GM18498 (cell line): ENCODE data around the gene SGTA.

Source experiments
- ATAC-seq: cut with Tn5 transposase; IDR thresholded peaks from one replicate; pipeline ENCODE4 v1.9.1; 2021; ENCODE audit warnings: mild to moderate bottlenecking, moderate library complexity; ENCODE audit not compliant: unreplicated experiment

SGTA gene

GRCh38 chr19:2729943-2730818, 52.9 kb downstream of the SGTA start:
- ATAC-seq, result no peak

- ATAC-seq, result no peak
These were observed 54.2 kb downstream of the SGTA start for GRCh38 chr19:2728783-2729387.

- no peak for ATAC-seq
These were observed 55.5 kb downstream of the SGTA start for GRCh38 chr19:2727640-2727944.

- no peak for ATAC-seq
These were observed 56.0 kb downstream of the SGTA start for GRCh38 chr19:2726904-2727639.

- no peak for ATAC-seq
These were observed 56.8 kb downstream of the SGTA start for GRCh38 chr19:2726160-2726855.

- ATAC-seq, result no peak
These were observed 58.9 kb downstream of the SGTA start for GRCh38 chr19:2724148-2724557.

- no peak for ATAC-seq
These were observed 59.3 kb downstream of the SGTA start for GRCh38 chr19:2723747-2724146.

- ATAC-seq, result no peak
These were observed 59.7 kb downstream of the SGTA start for GRCh38 chr19:2723345-2723715.

GRCh38 chr19:2722541-2723344, 60.3 kb downstream of the SGTA start:
- ATAC-seq, result no peak

GRCh38 chr19:2721570-2722540, 61.2 kb downstream of the SGTA start:
- ATAC-seq, result no peak

- no peak for ATAC-seq
These were observed 62.1 kb downstream of the SGTA start, which contains the start of gene DIRAS1 for GRCh38 chr19:2720777-2721569. Gene DIRAS1 (minus strand): TSS chr19:2721372. CDS start chr19:2717806, 3,566 bp downstream.

- no peak for ATAC-seq
These were observed 62.9 kb downstream of the SGTA start for GRCh38 chr19:2719920-2720776.

- no peak for ATAC-seq
These were observed 63.8 kb downstream of the SGTA start for GRCh38 chr19:2719232-2719735.

GRCh38 chr19:2717638-2718541, 65.2 kb downstream of the SGTA start:
- ATAC-seq, result no peak

GRCh38 chr19:2716722-2717637, 66.1 kb downstream of the SGTA start:
- no peak for ATAC-seq
